HG03103 (cell line): ENCODE results near the gene CPED1.
A peak's percentile ranks its signal among the peaks of the same experiment; 100 is the strongest.
"Not testable (repeated sequence)": the region's sequence is repeated elsewhere in the genome, so short reads cannot be mapped to it uniquely, and the experiment has no call there.

Experiments
- ATAC-seq: cut with Tn5 transposase; IDR thresholded peaks from one replicate; pipeline ENCODE4 v1.9.1; 2021; ENCODE audit warnings: low read depth; ENCODE audit not compliant: unreplicated experiment

Gene CPED1

DNA sequence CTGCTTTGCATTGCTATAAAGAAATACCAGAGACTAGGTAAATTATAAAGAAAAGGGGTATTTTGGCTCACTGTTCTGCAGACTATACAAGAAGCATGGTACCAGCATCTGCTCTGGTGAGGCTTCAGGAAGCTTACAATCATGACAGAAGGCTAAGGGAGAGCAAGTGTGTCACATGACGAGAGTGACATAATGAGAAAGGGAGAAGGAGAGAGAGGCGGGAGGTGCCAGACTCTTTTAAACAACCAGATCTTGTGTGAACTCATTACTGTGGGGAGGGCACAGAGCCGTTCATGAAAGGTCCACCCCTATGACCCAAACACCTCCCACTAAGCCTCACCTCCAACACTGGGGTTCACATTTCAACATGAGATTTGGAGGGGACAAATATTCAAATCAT lies 281.3 kb downstream of the CPED1 start:
- ATAC-seq: no peak

- no peak for ATAC-seq
Measured at GRCh38 chr7:121271098-121271497, 282.6 kb downstream of the CPED1 start.

DNA sequence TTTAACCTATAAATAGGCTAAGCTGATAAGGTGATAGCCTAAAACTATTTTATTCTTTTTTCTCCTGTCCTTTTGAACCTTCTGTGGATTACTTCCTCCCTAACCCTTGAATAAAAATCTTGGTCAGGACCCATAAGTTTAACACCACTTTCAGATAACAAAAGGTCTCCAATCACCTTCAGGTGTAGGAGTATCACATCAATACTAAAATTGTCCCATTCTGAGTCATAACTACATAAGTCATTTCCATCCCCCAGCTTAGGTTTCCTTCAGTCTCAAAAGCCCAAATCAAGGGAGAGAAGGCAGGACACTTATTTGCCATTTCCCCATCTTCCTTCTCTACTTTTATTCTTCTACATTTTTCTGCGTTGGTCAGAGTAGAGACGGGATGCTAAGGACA lies 283.4 kb downstream of the CPED1 start:
- ATAC-seq: no peak

DNA sequence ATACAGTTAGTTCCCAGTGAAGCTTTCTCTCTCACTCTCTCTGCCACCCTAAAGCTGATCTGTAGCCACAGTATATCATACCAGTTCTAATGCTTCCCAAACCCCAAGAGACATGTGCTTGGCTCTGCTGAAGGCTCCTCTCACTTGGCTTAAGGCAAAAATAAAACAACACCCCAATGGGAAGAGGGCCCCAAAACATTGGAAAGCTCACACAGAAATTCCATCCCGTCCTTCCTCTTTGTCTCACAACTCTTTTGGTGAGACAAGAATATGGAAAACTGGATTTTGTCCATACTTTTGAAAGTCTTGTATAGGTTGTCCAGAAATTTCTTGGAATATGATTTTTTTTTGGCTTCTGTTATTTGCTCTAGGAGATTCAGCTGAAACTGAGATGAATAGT lies 284.2 kb downstream of the CPED1 start:
- ATAC-seq: no peak

DNA sequence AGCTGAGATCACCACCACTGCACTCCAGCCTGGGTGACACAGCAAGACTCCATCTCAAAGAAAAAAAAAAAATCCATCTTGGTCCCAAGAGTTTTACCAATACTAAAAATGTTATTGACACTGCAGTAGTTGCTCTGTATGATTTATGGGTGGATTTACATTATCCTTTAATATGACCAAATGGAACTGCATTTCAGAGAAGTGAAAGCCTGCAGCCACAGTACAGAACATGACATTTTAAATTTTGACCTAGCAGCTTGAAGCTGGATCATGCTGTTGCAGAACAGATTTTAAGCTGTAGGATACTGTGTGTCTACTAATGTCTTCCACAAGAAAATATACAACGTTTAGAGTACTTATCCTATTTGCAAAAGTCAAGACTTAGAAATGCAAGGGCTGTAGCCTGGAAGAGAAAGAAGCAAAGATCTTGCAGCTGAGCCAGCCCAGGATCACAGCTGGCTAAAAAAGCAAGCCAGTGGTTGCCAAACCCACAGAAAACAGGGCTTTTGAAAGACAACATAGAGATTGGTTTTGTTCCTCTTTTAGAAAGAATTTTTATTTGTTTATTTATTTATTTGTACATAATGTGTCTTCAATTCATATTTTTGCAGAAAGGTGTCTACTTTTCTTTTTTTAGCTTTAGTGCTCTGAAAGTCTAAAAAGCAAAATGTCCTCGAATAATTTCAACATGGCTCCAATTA lies 285.1 kb downstream of the CPED1 start:
- no peak for ATAC-seq

DNA sequence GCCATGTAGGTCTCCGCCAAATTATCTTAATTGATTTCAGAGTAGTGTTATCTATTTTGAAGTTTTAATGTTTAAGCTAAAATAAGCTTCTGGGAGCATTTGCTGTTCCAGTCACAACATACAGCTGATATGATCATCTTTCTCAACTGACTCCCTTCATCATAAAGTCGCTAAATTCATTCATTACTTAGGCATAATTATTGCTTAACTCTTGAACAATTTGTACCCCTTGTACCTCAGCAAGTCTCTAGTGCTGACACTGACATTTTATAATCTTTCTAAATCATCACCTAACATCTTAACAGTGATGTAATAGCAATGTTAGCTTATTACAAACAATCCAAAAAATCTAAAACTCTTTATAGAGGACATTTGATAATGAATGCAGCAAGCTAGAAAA lies 286.0 kb downstream of the CPED1 start:
- no peak for ATAC-seq

DNA sequence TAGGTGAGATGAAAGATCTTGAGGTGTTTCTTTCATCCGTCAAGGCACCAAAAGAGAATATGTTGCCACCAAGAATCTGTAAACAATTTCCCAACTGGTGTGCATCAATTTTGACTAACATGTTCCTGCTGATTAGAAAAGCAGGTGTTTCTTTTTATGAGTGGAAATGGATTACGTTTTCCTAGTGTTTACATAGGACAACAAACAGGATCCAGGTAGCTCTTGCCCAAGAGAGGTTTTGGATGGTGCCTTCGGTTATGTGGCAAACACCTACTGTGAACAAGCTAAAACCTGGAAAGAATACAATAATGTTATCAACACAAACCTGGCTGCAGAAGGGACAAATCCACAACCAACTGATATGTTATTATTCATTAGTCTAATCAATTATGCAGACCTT lies 286.7 kb downstream of the CPED1 start:
- ATAC-seq: no peak

- no peak for ATAC-seq
Measured at GRCh38 chr7:121276313-121276712, 287.8 kb downstream of the CPED1 start.

GRCh38 chr7:121278120-121279021 lies 289.9 kb downstream of the CPED1 start:
- ATAC-seq: peak; percentile 98

GRCh38 chr7:121279060-121279620 lies 290.6 kb downstream of the CPED1 start:
- peak; percentile 12 for ATAC-seq

GRCh38 chr7:121279822-121280221 lies 291.3 kb downstream of the CPED1 start:
- ATAC-seq: no peak

GRCh38 chr7:121280656-121281055 lies 292.1 kb downstream of the CPED1 start:
- ATAC-seq: no peak

GRCh38 chr7:121282129-121282528 lies 293.6 kb downstream of the CPED1 start:
- ATAC-seq: no peak

DNA sequence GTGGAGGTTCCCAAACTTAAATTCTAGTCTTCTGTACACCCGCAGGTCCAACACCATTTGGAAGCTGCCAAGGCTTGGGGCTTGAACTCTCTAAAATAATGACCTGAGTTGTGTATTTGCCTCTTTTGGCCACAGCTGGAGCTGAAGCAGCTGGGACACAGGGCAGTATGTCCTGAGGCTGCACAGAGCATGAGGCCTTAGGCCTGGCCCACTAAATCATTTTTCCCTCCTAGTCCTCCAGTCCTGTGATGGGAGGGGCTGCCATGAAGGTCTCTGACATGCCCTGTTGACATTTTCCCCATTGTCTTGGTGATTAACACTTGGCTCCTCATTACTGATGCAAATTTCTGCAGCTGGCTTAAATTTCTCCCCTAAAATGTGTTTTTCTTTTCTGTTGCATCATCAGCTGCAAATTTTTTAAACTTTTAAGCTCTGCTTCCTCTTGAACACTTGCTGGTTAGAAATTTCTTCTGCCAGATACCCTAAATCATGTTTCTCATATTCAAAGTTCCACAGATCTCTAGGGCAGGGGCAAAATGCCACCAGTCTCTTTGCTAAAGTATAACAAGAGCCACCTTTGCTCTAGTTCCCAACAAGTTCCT lies 296.7 kb downstream of the CPED1 start:
- ATAC-seq: no peak

DNA sequence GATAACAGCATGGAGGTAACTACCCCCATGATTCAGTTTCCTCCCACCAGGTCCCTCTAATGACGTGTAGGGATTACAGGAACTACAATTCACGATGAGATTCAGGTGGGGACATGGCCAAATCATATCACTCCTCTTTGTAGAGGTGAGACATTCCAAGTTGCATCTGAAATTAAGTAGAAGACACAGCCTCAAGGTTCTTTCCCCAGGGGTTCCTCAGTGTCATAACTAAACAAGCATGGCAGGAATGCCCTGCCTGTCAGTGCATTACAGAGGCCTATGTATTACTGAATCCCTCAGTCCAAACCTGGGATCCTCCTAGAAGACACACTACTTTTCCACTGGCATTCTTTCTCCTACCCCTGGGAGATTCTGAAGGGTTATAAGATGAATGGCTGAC lies 297.7 kb downstream of the CPED1 start:
- no peak for ATAC-seq

GRCh38 chr7:121286742-121287734 lies 298.5 kb downstream of the CPED1 start:
- ATAC-seq: no peak

GRCh38 chr7:121288894-121289293 lies 300.4 kb downstream of the CPED1 start:
- ATAC-seq: no peak

DNA sequence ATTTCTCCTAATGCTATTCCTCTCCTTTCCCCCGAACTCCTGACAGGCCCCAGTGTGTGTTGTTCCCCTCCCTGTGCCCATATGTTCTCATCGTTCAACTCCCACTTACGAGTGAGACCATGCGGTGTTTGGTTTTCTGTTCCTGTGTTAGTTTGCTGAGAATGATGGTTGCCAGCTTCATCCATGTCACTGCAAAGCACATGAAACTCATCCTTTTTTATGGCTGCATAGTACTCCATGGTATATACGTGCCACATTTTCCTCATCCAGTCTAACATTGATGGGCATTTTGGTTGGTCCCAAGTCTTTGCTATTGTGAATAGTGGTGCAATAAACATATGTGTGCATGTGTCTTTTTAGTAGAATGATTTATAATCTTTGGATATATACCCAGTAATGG lies 301.4 kb downstream of the CPED1 start:
- ATAC-seq: not testable (repeated sequence)

DNA sequence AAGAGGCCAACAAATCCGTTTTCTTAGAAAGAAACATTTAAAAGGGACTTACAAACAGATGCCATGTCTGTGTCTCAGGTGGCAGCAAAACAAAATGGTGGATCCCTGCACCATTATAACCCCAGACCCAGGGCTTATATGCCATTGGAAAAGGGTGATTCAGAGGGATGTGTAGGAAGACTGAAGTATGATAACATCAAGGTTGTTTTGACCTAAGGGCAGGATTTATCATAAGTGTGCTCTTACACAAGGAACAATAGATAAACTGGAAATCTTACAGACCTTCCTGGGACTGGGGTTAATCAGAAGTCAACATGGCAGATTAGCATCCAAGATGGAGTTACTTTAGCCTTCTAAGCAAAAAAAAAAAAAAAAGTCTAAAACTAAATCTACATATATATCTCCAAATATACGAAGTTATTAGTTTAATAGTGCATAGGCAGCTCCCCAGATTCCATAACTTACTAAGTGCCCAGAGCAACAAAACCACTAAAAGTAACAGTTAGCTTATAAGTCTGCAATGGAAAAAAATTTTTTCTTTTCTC lies 306.0 kb downstream of the CPED1 start:
- ATAC-seq: no peak

DNA sequence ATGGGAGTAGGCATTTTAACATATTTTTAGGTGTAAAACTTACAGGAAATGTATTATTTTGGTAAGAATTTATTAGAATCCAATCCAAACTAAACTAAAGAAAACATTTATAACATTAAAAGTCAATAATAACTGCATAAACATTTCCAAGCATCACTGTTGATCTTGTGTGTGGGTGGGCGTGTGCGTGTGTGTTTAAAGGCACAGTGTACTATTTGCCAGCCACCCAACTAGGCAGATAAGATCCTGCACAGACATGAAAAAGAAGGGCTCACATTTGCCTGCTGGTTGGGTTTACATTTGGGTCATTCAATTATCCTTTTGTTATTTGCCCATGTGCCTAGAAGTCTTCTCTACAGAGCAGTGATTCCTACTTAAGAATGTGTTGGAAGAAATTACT lies 309.3 kb downstream of the CPED1 start:
- ATAC-seq: no peak
